Neural cell (in vitro differentiated cells): Measurements from ENCODE around the gene PDE4A. TPM values are rescaled to one million over a fixed set of nuclear protein-coding genes. Genes with fewer than 3 reads are reported as not detected.
"Not testable (repeated sequence)": the region's sequence is repeated elsewhere in the genome, so short reads cannot be mapped to it uniquely, and the experiment has no call there.

ENCODE experiments used
- H2AFZ ChIP-seq: fragments of 200-600, 300-800 bp; sonication (generic), shearing (Covaris generic); 2 replicates; pipeline ENCODE4 v1.6.0; 2014; ENCODE audit warnings: low read depth, mild to moderate bottlenecking, antibody characterized with exemption, low read length, moderate library complexity
- H3F3A ChIP-seq: fragments of 200-600 bp; shearing (Covaris generic); 2 replicates; pipeline ENCODE4 v1.6.1; 2016; ENCODE audit warnings: mild to moderate bottlenecking, moderate library complexity, mixed read lengths, antibody characterized with exemption, low read length; ENCODE audit not compliant: insufficient read depth, poor library complexity, severe bottlenecking
- H3K27ac ChIP-seq: fragments of 200-600, 300-800 bp; sonication (generic), shearing (Covaris generic); 2 replicates; pipeline ENCODE4 v1.5.1; 2014; ENCODE audit warnings: mild to moderate bottlenecking, low read length, moderate library complexity
- H3K27me3 ChIP-seq: fragments of 300-800, 200-600 bp; sonication (generic), shearing (Covaris generic); 2 replicates; pipeline ENCODE4 v1.6.0; 2014; ENCODE audit warnings: mild to moderate bottlenecking, low read depth, low read length, moderate library complexity; ENCODE audit not compliant: insufficient read depth
- H3K36me3 ChIP-seq: fragments of 300-800, 200-600 bp; sonication (generic), shearing (Covaris generic); 2 replicates; pipeline ENCODE4 v1.5.1; 2014; ENCODE audit warnings: mild to moderate bottlenecking, antibody characterized with exemption, low read length, moderate library complexity; ENCODE audit not compliant: insufficient read depth
- H3K4me2 ChIP-seq: fragments of 300-800, 200-600 bp; sonication (generic), shearing (Covaris generic); 2 replicates; pipeline ENCODE4 v1.6.0; 2014; ENCODE audit warnings: mild to moderate bottlenecking, low read length
- H3K4me3 ChIP-seq: fragments of 300-800, 200-600 bp; sonication (generic), shearing (Covaris generic); 2 replicates; pipeline ENCODE4 v1.5.1; 2014; ENCODE audit warnings: mild to moderate bottlenecking, low read length, moderate library complexity
- H3K79me2 ChIP-seq: fragments of 200-600 bp; shearing (Covaris generic); replicated peaks from 2 replicates; pipeline ENCODE4 v1.6.0; 2014; ENCODE audit warnings: mild to moderate bottlenecking, low read length, moderate library complexity; ENCODE audit not compliant: insufficient read depth
- H3K9ac ChIP-seq: fragments of 300-800, 200-600 bp; sonication (generic), shearing (Covaris generic); 2 replicates; pipeline ENCODE4 v1.6.1; 2016; ENCODE audit warnings: mild to moderate bottlenecking, low read length, mixed read lengths
- H3K9me2 ChIP-seq: fragments of 200-600 bp; shearing (Covaris generic); 2 replicates; pipeline ENCODE4 v1.6.1; 2016; ENCODE audit warnings: mild to moderate bottlenecking, low read length, mixed read lengths; ENCODE audit not compliant: insufficient read depth
- H3K9me3 ChIP-seq: fragments of 200-600, 300-800 bp; sonication (generic), shearing (Covaris generic); 2 replicates; pipeline ENCODE4 v1.6.1; 2016; ENCODE audit warnings: mild to moderate bottlenecking, mixed run types, low read length, moderate library complexity, mixed read lengths
- H4K20me1 ChIP-seq: fragments of 200-600 bp; shearing (Covaris generic); 2 replicates; pipeline ENCODE4 v1.6.1; 2016; ENCODE audit warnings: mild to moderate bottlenecking, mixed run types; ENCODE audit not compliant: insufficient read depth
- EP300 ChIP-seq: fragments of 450-650 bp; conservative IDR thresholded peaks from 2 replicates; pipeline ENCODE4 v1.6.1; 2014; ENCODE audit warnings: antibody characterized with exemption, mild to moderate bottlenecking, moderate library complexity; ENCODE audit not compliant: poor library complexity, severe bottlenecking
- EZH2 ChIP-seq: fragments of 200-600, 300-800 bp; shearing (Covaris generic), sonication (generic); IDR thresholded peaks from 2 replicates; pipeline ENCODE4 v1.6.1; 2014; ENCODE audit warnings: antibody characterized with exemption, low read length, borderline replicate concordance, mild to moderate bottlenecking; ENCODE audit not compliant: insufficient read depth, poor library complexity, severe bottlenecking
- MXI1 ChIP-seq: fragments of 450-650 bp; conservative IDR thresholded peaks from 2 replicates; pipeline ENCODE4 v1.6.1; 2014; ENCODE audit warnings: antibody characterized with exemption, mild to moderate bottlenecking; ENCODE audit not compliant: poor library complexity, severe bottlenecking
- POLR2AphosphoS5 ChIP-seq: IDR thresholded peaks from 2 replicates; pipeline ENCODE4 v1.6.1; 2012
- RAD21 ChIP-seq: fragments of 450-650 bp; conservative IDR thresholded peaks from 2 replicates; pipeline ENCODE4 v1.6.1; 2014; ENCODE audit warnings: antibody characterized with exemption, mild to moderate bottlenecking, moderate library complexity
- SMC3 ChIP-seq: fragments of 450-650 bp; conservative IDR thresholded peaks from 2 replicates; pipeline ENCODE4 v1.6.1; 2014; ENCODE audit warnings: antibody characterized with exemption, mild to moderate bottlenecking, moderate library complexity; ENCODE audit not compliant: poor library complexity
- TAF1 ChIP-seq: IDR thresholded peaks from 2 replicates; pipeline ENCODE4 v1.6.1; 2012; ENCODE audit warnings: low read depth
- polyA plus RNA-seq: library from polyadenylated mRNA; depleted of rRNA; stranded (reverse); fragments of >200 nt; gene quantifications from 2 replicates; pipeline ENCODE4 v1.2.3, GENCODE V29; 2014
- TF ChIP-seq, protein P1 (sequence below): fragments of 450-650 bp; IDR thresholded peaks from 2 replicates; pipeline ENCODE4 v1.5.1; 2014; ENCODE audit warnings: antibody characterized with exemption, mild to moderate bottlenecking, moderate library complexity; ENCODE audit not compliant: poor library complexity, severe bottlenecking
- TF ChIP-seq, protein P2 (sequence below): IDR thresholded peaks from 2 replicates; pipeline ENCODE4 v1.6.1; 2012; ENCODE audit warnings: borderline replicate concordance

The PDE4A gene
- polyA plus RNA-seq, 1 donor from 2014 or later: 3.4 TPM

DNA sequence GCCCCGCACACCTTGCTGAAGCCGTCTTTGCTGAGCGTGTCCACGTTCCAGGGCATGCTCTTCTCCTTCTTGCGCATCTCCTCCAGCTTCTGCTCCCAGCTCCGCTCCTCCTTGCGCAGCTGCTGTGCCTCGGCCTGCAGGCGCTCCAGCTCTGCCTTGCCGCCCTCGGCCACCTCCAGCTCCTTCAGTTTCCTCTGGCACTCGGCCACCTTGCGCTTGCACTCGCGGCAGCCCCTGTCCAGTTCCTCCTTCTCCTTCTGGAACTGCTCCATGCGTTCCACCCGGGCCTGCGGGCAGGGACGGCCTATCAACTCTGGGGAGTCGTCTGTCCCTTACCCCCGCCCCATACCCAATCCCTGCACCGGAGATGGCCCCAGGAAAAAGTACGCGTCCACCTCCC lies 24.4 kb upstream of the PDE4A start:
- H3K4me3 ChIP-seq: no peak overlapping the region
- no peaks in the 10 kb centered on the region for H4K20me1 ChIP-seq
- peaks cover 4% of the 10 kb centered on the region for H3K79me2 ChIP-seq
- no peak overlapping the region for H3K9ac ChIP-seq
- H3K27me3 ChIP-seq: no peaks in the 10 kb centered on the region
- no peak overlapping the region for H3K4me2 ChIP-seq
- H3K36me3 ChIP-seq: no peaks in the 10 kb centered on the region
- H3F3A ChIP-seq: no peaks in the 10 kb centered on the region
- no peak for TF ChIP-seq RAD21
- no peak for TF ChIP-seq SMC3
- no peak for TF ChIP-seq EZH2
- TF ChIP-seq EP300: no peak
- TF ChIP-seq MXI1: no peak
- TF ChIP-seq POLR2AphosphoS5: no peak
- TF ChIP-seq, protein P1, sequence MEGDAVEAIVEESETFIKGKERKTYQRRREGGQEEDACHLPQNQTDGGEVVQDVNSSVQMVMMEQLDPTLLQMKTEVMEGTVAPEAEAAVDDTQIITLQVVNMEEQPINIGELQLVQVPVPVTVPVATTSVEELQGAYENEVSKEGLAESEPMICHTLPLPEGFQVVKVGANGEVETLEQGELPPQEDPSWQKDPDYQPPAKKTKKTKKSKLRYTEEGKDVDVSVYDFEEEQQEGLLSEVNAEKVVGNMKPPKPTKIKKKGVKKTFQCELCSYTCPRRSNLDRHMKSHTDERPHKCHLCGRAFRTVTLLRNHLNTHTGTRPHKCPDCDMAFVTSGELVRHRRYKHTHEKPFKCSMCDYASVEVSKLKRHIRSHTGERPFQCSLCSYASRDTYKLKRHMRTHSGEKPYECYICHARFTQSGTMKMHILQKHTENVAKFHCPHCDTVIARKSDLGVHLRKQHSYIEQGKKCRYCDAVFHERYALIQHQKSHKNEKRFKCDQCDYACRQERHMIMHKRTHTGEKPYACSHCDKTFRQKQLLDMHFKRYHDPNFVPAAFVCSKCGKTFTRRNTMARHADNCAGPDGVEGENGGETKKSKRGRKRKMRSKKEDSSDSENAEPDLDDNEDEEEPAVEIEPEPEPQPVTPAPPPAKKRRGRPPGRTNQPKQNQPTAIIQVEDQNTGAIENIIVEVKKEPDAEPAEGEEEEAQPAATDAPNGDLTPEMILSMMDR: no peak
- TF ChIP-seq TAF1: no peak
- TF ChIP-seq, protein P2, sequence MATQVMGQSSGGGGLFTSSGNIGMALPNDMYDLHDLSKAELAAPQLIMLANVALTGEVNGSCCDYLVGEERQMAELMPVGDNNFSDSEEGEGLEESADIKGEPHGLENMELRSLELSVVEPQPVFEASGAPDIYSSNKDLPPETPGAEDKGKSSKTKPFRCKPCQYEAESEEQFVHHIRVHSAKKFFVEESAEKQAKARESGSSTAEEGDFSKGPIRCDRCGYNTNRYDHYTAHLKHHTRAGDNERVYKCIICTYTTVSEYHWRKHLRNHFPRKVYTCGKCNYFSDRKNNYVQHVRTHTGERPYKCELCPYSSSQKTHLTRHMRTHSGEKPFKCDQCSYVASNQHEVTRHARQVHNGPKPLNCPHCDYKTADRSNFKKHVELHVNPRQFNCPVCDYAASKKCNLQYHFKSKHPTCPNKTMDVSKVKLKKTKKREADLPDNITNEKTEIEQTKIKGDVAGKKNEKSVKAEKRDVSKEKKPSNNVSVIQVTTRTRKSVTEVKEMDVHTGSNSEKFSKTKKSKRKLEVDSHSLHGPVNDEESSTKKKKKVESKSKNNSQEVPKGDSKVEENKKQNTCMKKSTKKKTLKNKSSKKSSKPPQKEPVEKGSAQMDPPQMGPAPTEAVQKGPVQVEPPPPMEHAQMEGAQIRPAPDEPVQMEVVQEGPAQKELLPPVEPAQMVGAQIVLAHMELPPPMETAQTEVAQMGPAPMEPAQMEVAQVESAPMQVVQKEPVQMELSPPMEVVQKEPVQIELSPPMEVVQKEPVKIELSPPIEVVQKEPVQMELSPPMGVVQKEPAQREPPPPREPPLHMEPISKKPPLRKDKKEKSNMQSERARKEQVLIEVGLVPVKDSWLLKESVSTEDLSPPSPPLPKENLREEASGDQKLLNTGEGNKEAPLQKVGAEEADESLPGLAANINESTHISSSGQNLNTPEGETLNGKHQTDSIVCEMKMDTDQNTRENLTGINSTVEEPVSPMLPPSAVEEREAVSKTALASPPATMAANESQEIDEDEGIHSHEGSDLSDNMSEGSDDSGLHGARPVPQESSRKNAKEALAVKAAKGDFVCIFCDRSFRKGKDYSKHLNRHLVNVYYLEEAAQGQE: no peak
- no peak overlapping the region for H2AFZ ChIP-seq
- no peak overlapping the region for H3K27ac ChIP-seq
- no peaks in the 10 kb centered on the region for H3K9me2 ChIP-seq
- H3K9me3 ChIP-seq: no peaks in the 10 kb centered on the region

DNA sequence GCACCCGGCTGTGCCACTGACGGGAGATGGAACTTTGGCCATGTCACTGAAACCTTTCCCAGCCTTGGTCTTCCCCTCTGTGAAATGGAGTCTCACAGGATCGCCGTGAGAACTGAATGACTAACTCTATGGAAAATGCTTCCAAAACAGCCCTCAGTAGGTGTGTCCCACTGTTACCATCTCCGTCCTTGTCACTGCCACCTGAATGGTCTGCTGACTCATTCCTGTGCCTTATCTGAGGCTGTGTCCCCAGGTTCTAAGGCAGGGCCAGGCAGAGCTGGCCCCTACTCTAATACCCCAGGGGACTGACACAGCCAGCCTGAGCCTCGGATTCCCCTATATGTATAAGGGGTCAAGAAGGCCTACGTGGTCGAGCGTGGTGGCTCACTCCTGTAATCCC lies 21.5 kb upstream of the PDE4A start:
- TF ChIP-seq, protein P2: no peak
- TF ChIP-seq MXI1 (no peak), POLR2AphosphoS5 (no peak), EP300 (no peak), EZH2 (no peak), TAF1 (no peak), SMC3 (no peak), RAD21 (no peak)
- TF ChIP-seq, protein P1: no peak
- Histone ChIP-seq H4K20me1 (no peaks in the 10 kb centered on the region), H2AFZ (no peak overlapping the region)

DNA sequence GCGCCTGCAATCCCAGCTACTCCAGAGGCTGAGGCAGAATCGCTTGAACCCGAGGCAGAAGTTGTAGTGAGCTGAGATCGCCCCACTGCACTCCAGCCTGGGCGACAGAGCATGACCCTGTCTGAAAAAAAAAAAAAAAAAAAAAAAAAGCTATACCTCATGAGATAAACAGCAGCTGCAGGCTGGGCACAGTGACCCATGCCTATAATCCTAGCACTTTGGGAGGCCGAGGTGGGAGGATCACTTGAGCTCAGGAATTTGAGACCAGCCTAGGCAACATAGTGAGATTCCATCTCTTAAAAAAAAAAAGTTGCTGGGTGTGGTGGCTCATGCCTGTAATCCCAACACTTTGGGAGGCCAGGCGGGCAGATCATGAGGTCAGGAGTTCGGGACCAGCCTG lies 21.0 kb upstream of the PDE4A start:
- not testable (repeated sequence) for H4K20me1 ChIP-seq, H3K9ac ChIP-seq, H3K27ac ChIP-seq, H3K4me3 ChIP-seq, H3K27me3 ChIP-seq, H3K9me3 ChIP-seq, H3K36me3 ChIP-seq, H2AFZ ChIP-seq, H3K9me2 ChIP-seq, H3K4me2 ChIP-seq, H3F3A ChIP-seq
- peaks cover 24% of the 10 kb centered on the region for H3K79me2 ChIP-seq

More for the DNA sequence above, 21.5 kb upstream of the PDE4A start:
- Histone ChIP-seq H3K27ac (no peak overlapping the region), H3K27me3 (no peaks in the 10 kb centered on the region), H3K4me2 (no peak overlapping the region), H3K79me2 (peaks cover 24% of the 10 kb centered on the region), H3K9me3 (no peaks in the 10 kb centered on the region), H3K9ac (no peak overlapping the region), H3K4me3 (no peak overlapping the region), H3K9me2 (no peaks in the 10 kb centered on the region), H3K36me3 (no peaks in the 10 kb centered on the region), H3F3A (no peaks in the 10 kb centered on the region)
